GM19372 (cell line): ENCODE results near the gene RBM4.
A peak's percentile ranks its signal among the peaks of the same experiment; 100 is the strongest.
"Not testable (repeated sequence)": the region's sequence is repeated elsewhere in the genome, so short reads cannot be mapped to it uniquely, and the experiment has no call there.

Experiments used
- ATAC-seq: cut with Tn5 transposase; IDR thresholded peaks from one replicate; pipeline ENCODE4 v1.9.1; 2021; ENCODE audit warnings: mild to moderate bottlenecking, low read depth, moderate library complexity; ENCODE audit not compliant: unreplicated experiment

RBM4 gene

GRCh38 chr11:66638177-66639065 is at the start of gene RBM4:
Gene RBM4, plus strand, starts transcription at chr11:66638703. Its CDS starts 1,009 bp downstream, at chr11:66639712.
- peak; percentile 95 for ATAC-seq

GRCh38 chr11:66589315-66589714 is 49.2 kb upstream of the RBM4 start:
- not testable (repeated sequence) for ATAC-seq

GRCh38 chr11:66589996-66590675 is 48.4 kb upstream of the RBM4 start:
- ATAC-seq, result no peak

GRCh38 chr11:66591175-66591574 is 47.3 kb upstream of the RBM4 start:
- ATAC-seq, result no peak

GRCh38 chr11:66592457-66593302 is 45.8 kb upstream of the RBM4 start, which contains the start of the genes CCDC87 and CCS:
Gene CCDC87, minus strand, starts transcription at chr11:66593063. Its CDS starts 48 bp downstream, at chr11:66593015.
Gene CCS, plus strand, starts transcription at chr11:66593185. Its CDS starts 77 bp downstream, at chr11:66593262.
- ATAC-seq, result peak; percentile 91

- ATAC-seq, result peak; percentile 22
These were observed 45.2 kb upstream of the RBM4 start for GRCh38 chr11:66593303-66593635.

- ATAC-seq, result no peak
These were observed 44.9 kb upstream of the RBM4 start for GRCh38 chr11:66593650-66594049.

GRCh38 chr11:66595245-66595904 is 43.1 kb upstream of the RBM4 start:
- no peak for ATAC-seq

- no peak for ATAC-seq
These were observed 39.5 kb upstream of the RBM4 start for GRCh38 chr11:66598993-66599392.

GRCh38 chr11:66600219-66600618 is 38.3 kb upstream of the RBM4 start:
- ATAC-seq, result no peak

- no peak for ATAC-seq
These were observed 37.8 kb upstream of the RBM4 start for GRCh38 chr11:66600631-66601233.

- ATAC-seq, result no peak
These were observed 35.4 kb upstream of the RBM4 start for GRCh38 chr11:66603072-66603471.

- no peak for ATAC-seq
These were observed 34.3 kb upstream of the RBM4 start for GRCh38 chr11:66604155-66604554.

GRCh38 chr11:66606608-66607007 is 31.9 kb upstream of the RBM4 start:
- not testable (repeated sequence) for ATAC-seq

GRCh38 chr11:66607126-66607834 is 31.2 kb upstream of the RBM4 start:
- ATAC-seq, result no peak

GRCh38 chr11:66609721-66610617 is 28.5 kb upstream of the RBM4 start:
- ATAC-seq, result no peak

GRCh38 chr11:66612458-66612857 is 26.0 kb upstream of the RBM4 start:
- ATAC-seq, result no peak

GRCh38 chr11:66614073-66614472 is 24.4 kb upstream of the RBM4 start:
- no peak for ATAC-seq
